Nephron (organoid): ENCODE measurements around the gene LOX.
"Not testable (repeated sequence)": the region's sequence is repeated elsewhere in the genome, so short reads cannot be mapped to it uniquely, and the experiment has no call there.

Experiments
- H3K27ac Mint-ChIP-seq, 3 experiments: 2 replicates each; pipeline ENCODE4 v1.8.0; 2020; ENCODE audit warnings: mixed read lengths in 3 of 3, mild to moderate bottlenecking in 2 of 3, moderate library complexity in 1 of 3
- H3K27me3 Mint-ChIP-seq: 2 replicates; pipeline ENCODE4 v1.8.0; 2021; ENCODE audit warnings: low read depth, mild to moderate bottlenecking, moderate library complexity, mixed read lengths
- H3K36me3 Mint-ChIP-seq: 2 replicates; pipeline ENCODE4 v1.8.0; 2020; ENCODE audit warnings: low read depth, mixed read lengths
- H3K4me1 Mint-ChIP-seq: 2 replicates; pipeline ENCODE4 v1.8.0; 2020; ENCODE audit warnings: mixed read lengths
- H3K4me3 Mint-ChIP-seq, 3 experiments: 2 replicates each; pipeline ENCODE4 v1.8.0; 2020; ENCODE audit warnings: mild to moderate bottlenecking in 3 of 3, mixed read lengths in 3 of 3, moderate library complexity in 2 of 3
- H3K9me3 Mint-ChIP-seq: 2 replicates; pipeline ENCODE4 v1.8.0; 2020; ENCODE audit warnings: mixed read lengths
- CTCF ChIP-seq, 3 experiments: fragments of 200-600 bp; sonication (generic); IDR thresholded peaks; one replicate each; pipeline ENCODE4 v1.5.0; 2021; ENCODE audit warnings: antibody characterized with exemption in 3 of 3; ENCODE audit not compliant: unreplicated experiment in 3 of 3

Gene LOX

GRCh38 chr5:122101636-122102285 lies 23.7 kb upstream of the LOX start:
- TF ChIP-seq CTCF (IDR thresholded peaks at IDR 0.05; ENCODE audit: unreplicated experiment in 3 of 3), result peak; percentile 49 to 63 (median 56)
- no peaks in the 10 kb centered on the region for H3K9me3 Mint-ChIP-seq
- H3K4me3 Mint-ChIP-seq, result no peak overlapping the region
- no peaks in the 10 kb centered on the region for H3K36me3 Mint-ChIP-seq
- H3K4me1 Mint-ChIP-seq, result peaks cover under 1% of the 10 kb centered on the region
- H3K27ac Mint-ChIP-seq, result no peak overlapping the region
- no peaks in the 10 kb centered on the region for H3K27me3 Mint-ChIP-seq

- H3K9me3 Mint-ChIP-seq, result no peaks in the 10 kb centered on the region
- no peak overlapping the region for H3K27ac Mint-ChIP-seq
- H3K4me1 Mint-ChIP-seq, result peaks cover 6% of the 10 kb centered on the region
- no peaks in the 10 kb centered on the region for H3K36me3 Mint-ChIP-seq
- no peak overlapping the region for H3K4me3 Mint-ChIP-seq
- TF ChIP-seq CTCF (IDR thresholded peaks at IDR 0.05; ENCODE audit: unreplicated experiment in 3 of 3), result no peak
- no peaks in the 10 kb centered on the region for H3K27me3 Mint-ChIP-seq
Observed at GRCh38 chr5:122099060-122099790, 21.2 kb upstream of the LOX start.

- TF ChIP-seq CTCF (IDR thresholded peaks at IDR 0.05; ENCODE audit: unreplicated experiment in 3 of 3), result no peak
- Mint-ChIP-seq H3K4me3 (no peak overlapping the region), H3K9me3 (no peaks in the 10 kb centered on the region)
Observed at GRCh38 chr5:122097391-122097790, 19.3 kb upstream of the LOX start.

GRCh38 chr5:122095158-122095557 lies 17.1 kb upstream of the LOX start:
- H3K4me3 Mint-ChIP-seq, result no peak overlapping the region
- H3K27me3 Mint-ChIP-seq, result peaks cover 4% of the 10 kb centered on the region
- no peak overlapping the region for H3K27ac Mint-ChIP-seq
- no peaks in the 10 kb centered on the region for H3K36me3 Mint-ChIP-seq
- no peaks in the 10 kb centered on the region for H3K9me3 Mint-ChIP-seq
- no peak for TF ChIP-seq CTCF (IDR thresholded peaks at IDR 0.05; ENCODE audit: unreplicated experiment in 3 of 3)
- peaks cover 10% of the 10 kb centered on the region for H3K4me1 Mint-ChIP-seq

More at GRCh38 chr5:122097391-122097790, 19.3 kb upstream of the LOX start:
- Mint-ChIP-seq H3K27ac (no peak overlapping the region), H3K27me3 (peaks cover 4% of the 10 kb centered on the region), H3K36me3 (no peaks in the 10 kb centered on the region), H3K4me1 (peaks cover 6% of the 10 kb centered on the region)

- not testable (repeated sequence) for H3K27ac Mint-ChIP-seq, H3K9me3 Mint-ChIP-seq, H3K4me3 Mint-ChIP-seq, H3K27me3 Mint-ChIP-seq, H3K36me3 Mint-ChIP-seq, H3K4me1 Mint-ChIP-seq
Observed at GRCh38 chr5:122094251-122094650, 16.2 kb upstream of the LOX start.

GRCh38 chr5:122093415-122094180 lies 15.5 kb upstream of the LOX start:
- H3K4me3 Mint-ChIP-seq, result no peak overlapping the region
- H3K27ac Mint-ChIP-seq, result no peak overlapping the region
- TF ChIP-seq CTCF (IDR thresholded peaks at IDR 0.05; ENCODE audit: unreplicated experiment in 3 of 3), result no peak
- H3K36me3 Mint-ChIP-seq, result no peaks in the 10 kb centered on the region
- peaks cover 4% of the 10 kb centered on the region for H3K27me3 Mint-ChIP-seq
- peaks cover 10% of the 10 kb centered on the region for H3K4me1 Mint-ChIP-seq
- H3K9me3 Mint-ChIP-seq, result no peaks in the 10 kb centered on the region
